SJSA1 (cell line): Measurements from ENCODE around the gene THEM5. TPM values are rescaled to one million over a fixed set of nuclear protein-coding genes. Genes with fewer than 3 reads are reported as not detected.
A peak's percentile ranks its signal among the peaks of the same experiment; 100 is the strongest.
"Not testable (repeated sequence)": the region's sequence is repeated elsewhere in the genome, so short reads cannot be mapped to it uniquely, and the experiment has no call there.

Experiments
- DNase-seq, 2 experiments: peaks; one replicate each; pipeline ENCODE4 v3.0.0-alpha.2; 2015 to 2020; ENCODE audit warnings: low spot score in 2 of 2, low read depth in 1 of 2
- H3K27ac ChIP-seq: fragments of 250-450 bp; sonication (Bioruptor Pico); 2 replicates; pipeline ENCODE4 v1.5.1; 2020; ENCODE audit warnings: mild to moderate bottlenecking, moderate library complexity
- H3K27me3 ChIP-seq: fragments of 250-450 bp; sonication (Bioruptor Pico); replicated peaks from 2 replicates; pipeline ENCODE4 v1.5.1; 2020; ENCODE audit warnings: mild to moderate bottlenecking, moderate library complexity
- H3K36me3 ChIP-seq: fragments of 250-450 bp; sonication (Bioruptor Pico); 2 replicates; pipeline ENCODE4 v1.5.1; 2020; ENCODE audit warnings: mild to moderate bottlenecking
- H3K4me1 ChIP-seq: fragments of 250-450 bp; sonication (Bioruptor Pico); replicated peaks from 2 replicates; pipeline ENCODE4 v1.6.1; 2021; ENCODE audit warnings: mild to moderate bottlenecking
- H3K4me3 ChIP-seq: fragments of 250-450 bp; sonication (Bioruptor Pico); 2 replicates; pipeline ENCODE4 v1.5.1; 2020; ENCODE audit warnings: mild to moderate bottlenecking
- H3K9me3 ChIP-seq: fragments of 250-450 bp; sonication (Bioruptor Pico); replicated peaks from 2 replicates; pipeline ENCODE4 v1.5.1; 2020; ENCODE audit warnings: mild to moderate bottlenecking
- total RNA-seq: library from RNA; depleted of rRNA; stranded (reverse); fragments of >200 nt; shearing (Covaris generic); gene quantifications from 2 replicates; pipeline ENCODE4 v1.2.3, GENCODE V29; 2014

THEM5 gene
- total RNA-seq, 1 experiment from 2014 or later = not detected

DNA sequence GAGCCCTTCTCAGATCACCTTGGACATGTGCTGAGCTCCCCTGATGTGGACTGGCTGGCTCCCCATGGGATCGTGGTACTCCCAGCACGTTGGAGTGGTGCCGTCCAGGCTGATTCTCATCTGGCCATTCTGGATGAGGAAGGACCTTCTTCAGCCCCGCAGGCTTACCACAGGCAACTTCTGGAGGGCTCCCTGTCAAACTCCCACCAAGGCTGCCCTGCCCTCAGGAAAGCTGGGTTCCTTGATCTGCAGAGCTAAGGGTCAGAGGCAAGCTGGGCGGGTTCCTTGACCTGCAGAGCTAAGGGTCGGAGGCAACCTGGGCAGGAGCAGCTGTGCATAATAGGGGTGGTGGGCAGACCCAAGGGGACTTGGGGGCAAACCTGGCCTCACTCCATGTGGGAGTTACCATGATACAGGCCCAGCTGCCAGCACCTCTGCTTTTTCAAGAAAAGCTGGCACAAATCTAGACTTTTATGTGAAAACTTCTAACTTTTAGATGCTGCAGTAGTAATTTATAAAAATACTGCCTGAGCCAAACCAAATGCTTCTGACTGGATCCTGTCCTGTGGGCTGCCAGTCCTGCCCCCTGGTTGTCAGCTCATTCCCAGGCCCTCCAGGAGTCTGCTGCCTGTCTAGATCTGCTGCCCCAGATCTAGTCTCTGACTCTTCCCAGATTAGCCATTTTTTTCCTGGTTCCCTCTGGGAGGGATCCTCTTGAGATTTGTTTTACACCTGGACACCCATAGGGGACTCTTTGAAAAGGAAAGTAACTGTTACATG, 5.6 kb upstream of the THEM5 start:
- H3K9me3 ChIP-seq = no peaks in the 10 kb centered on the region
- H3K36me3 ChIP-seq = no peaks in the 10 kb centered on the region
- peaks cover 30% of the 10 kb centered on the region for H3K4me1 ChIP-seq
- no peak for DNase-seq
- H3K27me3 ChIP-seq = no peaks in the 10 kb centered on the region
- H3K27ac ChIP-seq = peak overlapping the region; percentile 28; the same call in 1 of the 2 replicates
- H3K4me3 ChIP-seq = no peak overlapping the region

GRCh38 chr1:151858030-151858746, 4.7 kb upstream of the THEM5 start:
- H3K27me3 ChIP-seq = no peaks in the 10 kb centered on the region
- H3K9me3 ChIP-seq = no peaks in the 10 kb centered on the region
- no peak overlapping the region for H3K4me3 ChIP-seq
- peaks cover 30% of the 10 kb centered on the region for H3K4me1 ChIP-seq
- peak overlapping the region; percentile 28; the same call in 1 of the 2 replicates for H3K27ac ChIP-seq
- no peak for DNase-seq
- H3K36me3 ChIP-seq = no peaks in the 10 kb centered on the region

DNA sequence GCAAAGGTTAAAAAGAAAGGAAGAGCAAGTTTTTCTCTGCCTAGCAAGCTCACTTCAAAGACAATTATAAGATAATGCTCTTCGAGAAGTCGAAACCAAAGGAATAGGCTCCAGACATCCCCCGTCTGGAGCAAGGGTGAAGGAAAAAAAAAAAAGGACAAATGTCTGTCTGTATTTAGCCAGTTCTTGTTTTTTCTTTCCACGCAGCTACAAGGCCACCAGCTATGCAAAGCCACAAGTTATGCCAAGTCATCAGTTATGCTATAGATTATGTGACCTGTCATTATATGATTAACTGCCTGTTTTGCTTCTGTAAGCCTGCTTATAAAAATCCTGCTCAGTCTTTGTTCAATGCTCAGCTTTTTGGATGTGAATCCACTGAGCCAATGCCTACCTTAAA, 2.4 kb upstream of the THEM5 start:
- no peak for DNase-seq
- H3K9me3 ChIP-seq = no peaks in the 10 kb centered on the region
- H3K4me1 ChIP-seq = peaks cover 30% of the 10 kb centered on the region
- no peak overlapping the region for H3K27ac ChIP-seq
- no peak overlapping the region for H3K4me3 ChIP-seq
- no peaks in the 10 kb centered on the region for H3K36me3 ChIP-seq
- no peaks in the 10 kb centered on the region for H3K27me3 ChIP-seq

- not testable (repeated sequence) for H3K27ac ChIP-seq, DNase-seq, H3K9me3 ChIP-seq, H3K36me3 ChIP-seq, H3K4me3 ChIP-seq, H3K27me3 ChIP-seq
- peaks cover 30% of the 10 kb centered on the region for H3K4me1 ChIP-seq
Observed at GRCh38 chr1:151855516-151855915, 2.0 kb upstream of the THEM5 start.

DNA sequence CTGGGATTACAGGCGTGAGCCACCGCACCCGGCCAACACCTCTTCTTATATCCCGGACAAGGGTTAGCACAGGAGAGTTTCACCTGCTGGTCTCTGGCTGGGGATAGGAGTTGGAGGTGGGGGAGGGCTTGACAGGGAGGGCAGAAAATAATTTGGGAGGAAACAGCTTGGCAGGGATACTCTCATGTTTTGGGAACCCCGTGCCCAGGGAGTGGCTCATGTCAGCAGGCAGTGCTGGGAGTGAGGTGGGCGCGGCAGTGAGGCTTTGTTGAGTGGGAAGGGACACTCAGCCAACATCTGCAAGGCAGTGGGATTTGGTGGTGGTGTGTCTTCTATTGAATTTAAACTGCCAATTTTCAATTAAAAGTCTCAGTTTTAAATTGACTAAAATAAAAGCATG, 1.1 kb upstream of the THEM5 start:
- H3K4me1 ChIP-seq = peaks cover 28% of the 10 kb centered on the region
- DNase-seq = no peak
- H3K36me3 ChIP-seq = no peaks in the 10 kb centered on the region
- H3K9me3 ChIP-seq = no peaks in the 10 kb centered on the region
- H3K4me3 ChIP-seq = no peak overlapping the region
- H3K27ac ChIP-seq = no peak overlapping the region
- H3K27me3 ChIP-seq = no peaks in the 10 kb centered on the region

DNA sequence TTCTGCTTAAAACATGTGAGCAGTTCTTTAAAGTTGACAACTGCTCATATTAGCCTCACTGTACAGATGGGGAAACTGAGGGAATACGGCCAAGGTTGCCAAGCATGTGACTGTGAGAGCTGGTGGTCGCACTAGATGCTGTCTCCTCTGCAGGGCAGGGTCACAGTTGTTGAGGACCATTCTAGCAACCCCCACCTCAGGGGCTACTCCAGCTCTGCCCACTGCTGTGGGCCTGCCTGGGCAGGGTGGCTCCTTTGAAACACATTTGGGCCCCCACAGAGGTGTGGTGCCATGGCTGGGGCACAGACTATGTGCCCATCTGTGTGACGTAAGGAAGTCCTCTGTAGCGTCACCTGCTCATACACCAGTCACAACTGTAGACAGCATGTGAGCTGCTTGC, 779 bp downstream of the THEM5 start:
- H3K27me3 ChIP-seq = no peaks in the 10 kb centered on the region
- H3K27ac ChIP-seq = no peak overlapping the region
- H3K9me3 ChIP-seq = no peaks in the 10 kb centered on the region
- no peak overlapping the region for H3K4me3 ChIP-seq
- H3K36me3 ChIP-seq = no peaks in the 10 kb centered on the region
- DNase-seq = no peak
- H3K4me1 ChIP-seq = peaks cover 12% of the 10 kb centered on the region

DNA sequence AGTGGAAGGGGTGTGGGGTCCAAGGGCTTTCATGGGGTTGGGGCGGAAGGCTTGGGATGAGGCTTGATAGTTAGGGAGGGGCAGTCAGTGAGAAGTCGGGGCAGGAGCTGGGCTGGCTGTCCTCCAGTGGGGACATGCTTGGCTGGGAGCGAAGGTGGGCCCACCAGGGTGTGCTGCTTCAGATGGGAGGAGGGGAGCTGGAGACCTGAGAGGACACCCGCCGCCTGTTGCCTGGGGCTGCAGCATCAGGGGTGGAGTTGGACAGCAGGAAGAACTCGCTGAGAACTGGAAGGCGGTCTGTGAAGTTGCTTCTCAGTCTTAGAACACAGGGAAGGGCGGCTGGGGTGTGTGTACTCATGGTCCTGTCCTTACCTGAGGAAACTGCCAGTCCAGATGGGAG, 1.6 kb downstream of the THEM5 start:
- H3K4me3 ChIP-seq = no peak overlapping the region
- peak in 1 of 2 experiments; percentile 38 for DNase-seq
- H3K4me1 ChIP-seq = peaks cover 9% of the 10 kb centered on the region
- H3K27ac ChIP-seq = no peak overlapping the region
- H3K36me3 ChIP-seq = no peaks in the 10 kb centered on the region
- no peaks in the 10 kb centered on the region for H3K27me3 ChIP-seq
- H3K9me3 ChIP-seq = no peaks in the 10 kb centered on the region

- no peak overlapping the region for H3K4me3 ChIP-seq
- H3K36me3 ChIP-seq = no peaks in the 10 kb centered on the region
- no peaks in the 10 kb centered on the region for H3K9me3 ChIP-seq
- H3K27ac ChIP-seq = no peak overlapping the region
- no peak for DNase-seq
- H3K27me3 ChIP-seq = no peaks in the 10 kb centered on the region
- peaks cover 18% of the 10 kb centered on the region for H3K4me1 ChIP-seq
Observed at GRCh38 chr1:151849871-151850270, 3.6 kb downstream of the THEM5 start.

GRCh38 chr1:151849126-151849525, 4.4 kb downstream of the THEM5 start:
- DNase-seq = no peak
- no peak overlapping the region for H3K27ac ChIP-seq
- no peaks in the 10 kb centered on the region for H3K9me3 ChIP-seq
- H3K4me3 ChIP-seq = no peak overlapping the region
- H3K36me3 ChIP-seq = no peaks in the 10 kb centered on the region
- no peaks in the 10 kb centered on the region for H3K27me3 ChIP-seq
- H3K4me1 ChIP-seq = peaks cover 18% of the 10 kb centered on the region

DNA sequence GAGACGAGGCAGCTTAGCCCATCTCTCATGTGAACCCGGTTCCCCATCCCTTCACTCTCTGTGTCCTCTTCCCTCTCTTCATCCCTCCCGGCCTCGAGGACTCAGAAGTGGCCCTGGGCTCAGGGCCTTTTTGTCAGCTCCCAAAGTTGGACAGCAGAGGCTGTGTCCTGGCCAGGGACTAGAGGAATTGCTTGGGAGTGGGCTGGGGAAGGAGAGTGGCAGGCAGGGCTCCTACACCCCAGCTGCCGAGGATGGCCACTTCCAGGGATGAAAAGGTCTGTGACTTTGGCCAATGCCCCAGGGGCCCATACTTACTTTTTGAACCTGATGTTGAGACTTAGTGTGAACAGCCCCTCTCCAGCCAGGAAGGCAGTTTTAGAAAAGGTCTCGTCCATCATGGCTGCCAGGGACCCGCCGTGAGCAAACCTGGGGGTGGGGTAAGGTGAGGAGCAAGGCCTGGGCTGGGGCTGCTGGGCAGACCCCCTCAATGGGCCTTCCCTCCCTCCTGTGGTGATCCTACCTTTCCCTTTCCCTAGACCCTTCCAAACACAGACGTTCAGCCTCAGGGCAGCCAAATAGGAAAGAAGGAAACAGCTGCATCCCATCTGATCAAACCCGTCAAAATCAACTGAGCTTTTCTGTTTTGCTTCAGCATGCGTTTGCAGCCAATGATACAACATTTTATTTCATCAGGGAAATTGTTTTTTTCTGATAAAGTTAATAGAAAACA, 5.5 kb downstream of the THEM5 start:
- H3K27me3 ChIP-seq = no peaks in the 10 kb centered on the region
- H3K36me3 ChIP-seq = no peaks in the 10 kb centered on the region
- peaks cover 18% of the 10 kb centered on the region for H3K4me1 ChIP-seq
- H3K9me3 ChIP-seq = no peaks in the 10 kb centered on the region
- H3K27ac ChIP-seq = no peak overlapping the region
- no peak for DNase-seq
- H3K4me3 ChIP-seq = no peak overlapping the region

GRCh38 chr1:151846686-151847237, 6.8 kb downstream of the THEM5 start:
- Histone ChIP-seq H3K27me3 (no peaks in the 10 kb centered on the region), H3K9me3 (no peaks in the 10 kb centered on the region), H3K27ac (peak overlapping the region; percentile 52), H3K4me3 (no peak overlapping the region), H3K36me3 (no peaks in the 10 kb centered on the region), H3K4me1 (peaks cover 19% of the 10 kb centered on the region)
- DNase-seq = no peak

DNA sequence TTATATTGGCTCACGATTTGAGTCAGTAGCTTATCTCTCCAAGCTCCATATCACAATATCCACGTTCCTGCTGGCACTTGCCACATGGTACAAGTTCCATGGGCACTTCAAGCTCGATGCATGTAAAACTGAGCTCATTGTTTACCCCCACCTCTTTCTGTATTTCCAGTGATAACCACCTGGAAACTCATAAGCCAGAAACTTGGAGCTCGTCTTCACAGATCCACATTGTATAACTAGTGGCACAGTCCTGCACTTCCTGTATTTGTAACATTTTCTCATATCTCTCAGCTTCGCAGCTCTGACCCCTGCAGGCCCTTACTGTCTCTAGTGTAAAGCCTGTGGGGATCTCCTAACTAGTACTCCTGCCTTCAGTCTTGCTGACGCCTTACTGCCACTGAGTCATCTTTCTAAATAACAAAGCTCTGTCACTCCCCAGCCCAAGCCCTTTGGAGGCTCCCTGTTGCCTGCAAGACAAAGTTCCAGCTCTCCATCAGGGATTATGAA, 7.4 kb downstream of the THEM5 start:
- Histone ChIP-seq H3K9me3 (no peaks in the 10 kb centered on the region), H3K4me1 (peaks cover 25% of the 10 kb centered on the region), H3K4me3 (no peak overlapping the region), H3K27me3 (no peaks in the 10 kb centered on the region), H3K36me3 (no peaks in the 10 kb centered on the region), H3K27ac (peak overlapping the region; percentile 55)
- DNase-seq = peak; percentile 82 to 89

DNA sequence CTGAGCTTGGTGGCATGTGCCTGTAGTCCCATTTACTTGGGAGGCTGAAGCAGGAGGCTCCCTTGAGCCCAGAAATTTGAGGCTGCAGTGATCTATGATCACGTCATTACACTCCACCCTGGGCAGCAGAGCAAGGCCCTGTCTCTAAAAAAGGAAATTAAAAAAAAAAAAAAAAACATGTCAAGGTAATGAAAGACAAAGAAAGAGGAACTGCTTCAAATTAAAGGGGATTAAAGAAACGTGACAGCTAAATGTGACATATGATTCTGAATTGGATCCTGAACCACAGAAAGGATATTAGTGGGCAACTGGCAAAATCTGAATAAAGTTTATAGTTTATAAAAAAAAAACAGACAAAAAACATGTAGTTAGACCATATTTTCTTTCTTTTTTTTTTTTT, 10.1 kb downstream of the THEM5 start:
- no peak overlapping the region for H3K27ac ChIP-seq
- no peaks in the 10 kb centered on the region for H3K36me3 ChIP-seq
- H3K4me3 ChIP-seq = no peak overlapping the region
- no peaks in the 10 kb centered on the region for H3K9me3 ChIP-seq
- H3K27me3 ChIP-seq = no peaks in the 10 kb centered on the region
- H3K4me1 ChIP-seq = peaks cover 42% of the 10 kb centered on the region
- no peak for DNase-seq
